Stimulated activated CD4-positive, alpha-beta T cell treated with anti-CD3 and anti-CD28 coated beads, Interleukin-1b, Interleukin-23, amount 100 ng/mL, for 24 hours (primary cell): ENCODE measurements around the gene KRTAP12-1.
"Not testable (repeated sequence)": the region's sequence is repeated elsewhere in the genome, so short reads cannot be mapped to it uniquely, and the experiment has no call there.

ENCODE experiments used
- DNase-seq, 4 experiments: peaks; one replicate each; pipeline ENCODE4 v3.0.0-alpha.2; 2020; ENCODE audit warnings: low read depth in 4 of 4, low spot score in 1 of 4

KRTAP12-1 gene

GRCh38 chr21:44670642-44671432 is 11.1 kb downstream of the KRTAP12-1 start:
- no peak for DNase-seq

DNA sequence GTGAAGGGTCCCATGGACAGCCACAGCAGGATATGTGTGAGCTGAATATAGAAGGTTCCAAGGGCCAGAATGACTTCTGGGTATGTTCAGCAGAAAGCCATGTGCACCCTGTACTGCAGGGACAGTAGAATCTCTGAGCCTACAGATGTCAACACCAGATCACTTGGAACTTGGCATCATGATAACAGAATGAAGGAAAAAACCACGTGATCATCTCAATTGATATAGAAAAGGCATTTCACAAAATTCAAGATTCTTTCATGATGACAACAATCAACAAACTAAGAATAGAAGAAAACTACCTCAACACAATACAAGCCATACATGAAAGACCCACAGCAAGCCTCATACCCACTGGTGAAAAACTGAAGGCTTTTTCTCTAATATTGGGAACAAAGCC is 14.4 kb downstream of the KRTAP12-1 start:
- DNase-seq: no peak

GRCh38 chr21:44666401-44667320 is 15.3 kb downstream of the KRTAP12-1 start, which contains the start of gene KRTAP12-2:
Gene KRTAP12-2 (minus strand): TSS chr21:44666927. CDS start chr21:44666886, 41 bp downstream.
- DNase-seq: no peak

- no peak for DNase-seq
Observed at GRCh38 chr21:44664691-44665090, 17.3 kb downstream of the KRTAP12-1 start.

DNA sequence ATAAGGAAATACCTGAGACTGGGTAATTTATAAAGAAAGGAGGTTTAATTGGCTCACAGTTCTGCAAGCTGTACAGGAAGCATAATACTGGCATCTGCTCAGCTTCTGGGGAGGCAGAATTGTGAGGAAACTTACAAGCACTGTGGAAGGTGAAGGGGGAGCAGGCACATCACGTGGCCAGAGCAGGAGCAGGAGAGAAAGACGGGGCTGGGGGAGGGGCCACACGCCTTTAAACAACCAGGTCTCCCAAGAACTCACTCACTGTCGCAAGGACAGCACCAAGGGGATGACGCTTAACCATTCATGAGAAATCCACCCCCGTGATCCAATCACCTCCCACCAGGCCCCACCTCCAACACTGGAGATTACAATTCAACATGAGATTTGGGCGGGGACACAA is 20.4 kb downstream of the KRTAP12-1 start:
- not testable (repeated sequence) for DNase-seq

DNA sequence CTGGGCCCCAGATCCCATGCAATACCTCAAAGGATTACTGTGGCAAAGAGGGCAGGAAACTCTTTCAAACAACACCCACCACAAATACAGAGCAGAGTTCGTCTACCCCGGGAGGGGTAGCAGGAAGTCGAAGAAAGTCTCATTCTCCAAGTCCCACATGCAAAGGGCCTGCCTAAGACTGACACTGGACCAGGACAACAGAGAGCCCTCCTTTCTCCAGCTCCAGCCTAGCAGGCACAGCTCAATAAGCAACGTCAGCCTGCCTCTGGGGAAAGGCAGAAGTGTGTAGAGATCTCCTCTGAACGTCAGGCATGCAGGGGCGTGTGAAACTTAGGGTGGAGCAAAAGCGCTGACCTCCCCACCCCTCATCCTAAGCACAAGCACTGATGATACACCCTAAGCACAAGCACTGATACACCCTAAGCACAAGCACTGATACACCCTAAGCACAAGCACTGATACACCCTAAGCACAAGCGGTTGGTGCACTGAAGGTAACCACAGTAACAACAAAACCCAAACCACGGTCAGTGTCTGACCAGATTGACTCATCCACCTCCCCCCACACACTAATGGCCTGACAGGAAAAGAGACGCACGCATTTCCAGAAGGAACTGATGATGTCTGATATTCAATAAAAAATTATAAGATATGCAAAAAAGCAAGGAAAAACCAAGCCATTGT is 22.9 kb downstream of the KRTAP12-1 start:
- no peak for DNase-seq

DNA sequence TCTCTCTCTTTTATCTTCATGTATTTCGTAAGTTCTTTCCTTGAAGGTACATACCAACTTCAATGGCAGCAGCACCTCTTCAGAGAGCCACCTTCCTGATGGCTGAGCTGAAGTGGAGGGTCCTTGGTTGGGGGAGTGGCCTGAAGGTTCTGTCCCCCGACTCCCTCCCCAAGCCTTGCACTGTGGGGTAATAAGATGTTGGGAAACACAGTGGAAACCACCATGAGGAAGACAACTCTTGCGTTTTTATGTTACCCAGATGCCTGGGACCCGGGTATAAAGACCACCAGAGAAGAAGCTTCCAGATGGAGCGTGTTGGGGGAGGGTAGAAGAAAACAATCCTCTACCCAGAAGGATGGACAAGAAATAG is 23.4 kb downstream of the KRTAP12-1 start:
- no peak for DNase-seq

DNA sequence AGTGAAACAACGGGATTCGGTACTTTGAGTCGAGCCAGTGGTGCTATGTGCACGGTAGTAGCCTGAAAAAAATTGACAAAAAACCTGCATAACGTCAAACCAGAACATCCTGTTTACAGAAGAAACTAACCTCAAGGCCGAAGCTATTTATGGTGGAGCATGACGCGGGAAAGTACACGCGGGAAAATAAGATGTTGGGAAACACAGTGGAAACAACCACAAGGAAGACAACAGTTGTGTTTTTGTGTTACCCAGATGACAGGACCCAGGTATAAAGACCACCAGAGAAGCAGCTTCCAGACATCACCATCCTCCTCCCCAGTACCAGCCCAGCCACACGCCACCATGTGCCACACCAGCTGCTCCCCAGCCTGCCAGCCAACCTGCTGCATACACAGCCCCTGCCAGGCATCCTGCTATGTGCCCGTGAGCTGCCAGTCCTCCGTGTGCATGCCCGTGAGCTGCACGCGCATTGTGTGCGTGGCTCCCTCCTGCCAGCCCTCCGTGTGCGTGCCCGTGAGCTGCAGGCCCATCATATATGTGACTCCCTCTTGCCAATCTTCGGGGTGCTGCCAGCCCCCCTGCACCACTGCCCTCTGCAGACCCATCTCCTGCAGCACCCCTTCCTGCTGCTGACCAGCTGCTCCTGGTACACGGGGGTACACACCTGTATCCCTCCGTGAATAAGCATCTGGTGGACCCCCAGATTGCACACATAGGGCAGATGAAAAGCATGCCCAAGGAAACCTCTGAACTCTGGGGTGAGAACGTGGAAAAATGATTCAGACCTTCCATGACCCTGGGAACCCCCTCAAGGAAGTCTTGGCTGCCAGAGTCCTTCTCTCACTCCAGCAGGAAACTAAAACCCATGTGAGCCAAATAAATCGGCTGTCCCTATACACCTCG is 24.1 kb downstream of the KRTAP12-1 start, which contains the start of gene KRTAP12-3:
Gene KRTAP12-3 (plus strand): TSS at position 298 of the 906 bp plus-strand sequence. CDS start 48 bp downstream, at position 346.
- DNase-seq: no peak

- DNase-seq: no peak
Observed at GRCh38 chr21:44656868-44657267, 25.1 kb downstream of the KRTAP12-1 start.

GRCh38 chr21:44654576-44655175 is 27.3 kb downstream of the KRTAP12-1 start, which contains the start of gene KRTAP12-4:
Gene KRTAP12-4 (minus strand): TSS chr21:44654659. CDS start chr21:44654614, 45 bp downstream.
- no peak for DNase-seq

GRCh38 chr21:44653656-44654575 is 28.0 kb downstream of the KRTAP12-1 start:
- no peak for DNase-seq

DNA sequence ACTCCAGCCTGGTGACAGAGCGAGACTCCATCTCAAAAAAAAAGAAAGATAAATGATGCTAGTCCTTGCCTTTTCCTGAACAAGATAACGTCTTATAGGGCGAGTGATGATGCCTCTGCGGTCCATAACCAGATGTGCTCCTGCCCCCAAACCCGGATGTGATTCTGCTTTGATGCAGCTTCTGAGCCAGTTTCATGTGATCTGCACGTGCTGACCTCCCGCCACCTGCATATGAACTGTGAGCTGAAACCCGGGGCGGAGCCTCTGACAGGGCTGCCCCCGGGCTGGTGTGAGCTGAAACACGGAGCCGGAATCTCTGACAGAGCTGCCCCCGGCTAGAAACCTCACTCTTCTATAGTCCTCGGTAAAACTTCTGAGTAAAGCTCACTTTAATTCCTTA is 28.8 kb downstream of the KRTAP12-1 start:
- DNase-seq: no peak

GRCh38 chr21:44650973-44651675 is 30.8 kb downstream of the KRTAP12-1 start:
- DNase-seq: no peak

- DNase-seq: no peak
Observed at GRCh38 chr21:44650265-44650972, 31.5 kb downstream of the KRTAP12-1 start.

- no peak for DNase-seq
Observed at GRCh38 chr21:44649521-44650100, 32.4 kb downstream of the KRTAP12-1 start.

DNA sequence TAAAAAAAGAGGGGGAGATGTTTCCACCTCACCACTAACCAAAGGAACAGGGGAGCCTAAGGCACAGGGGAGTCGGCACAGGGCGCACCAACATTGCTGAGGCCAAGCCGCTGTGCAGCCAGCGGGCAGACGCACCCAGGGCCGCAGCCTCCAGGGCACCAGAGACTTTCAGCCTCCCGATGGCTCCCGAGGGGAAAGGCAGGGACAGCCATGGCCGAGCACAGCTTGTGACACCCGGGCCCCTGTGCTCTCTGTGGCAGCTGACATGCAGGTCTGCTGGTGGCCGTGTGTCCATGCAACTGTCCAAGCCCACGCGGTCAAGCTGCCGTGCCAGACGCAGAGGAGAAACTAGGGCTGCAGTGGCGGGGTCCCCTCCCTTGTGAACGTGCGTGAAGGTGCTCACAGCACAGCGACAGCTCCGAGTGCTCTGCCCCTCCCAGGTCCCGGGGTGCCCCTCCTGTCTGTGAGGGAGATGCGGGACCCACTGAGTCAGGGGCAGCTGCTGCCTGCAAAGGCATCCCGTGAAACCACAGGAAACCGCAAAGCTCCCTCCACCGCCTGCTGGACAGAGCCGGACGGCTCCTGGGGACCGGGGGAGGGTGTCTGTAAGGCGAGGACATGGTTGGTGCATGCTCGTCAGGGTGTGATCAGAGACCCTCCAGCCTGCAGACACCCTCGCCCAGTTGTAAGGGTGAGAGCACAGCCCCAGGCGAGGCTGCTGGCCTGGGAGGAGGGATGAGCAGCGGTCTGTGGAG is 33.2 kb downstream of the KRTAP12-1 start:
- no peak for DNase-seq
